HCT116 (cell line): ENCODE results near the gene AMPD1. TPM values are rescaled to one million over a fixed set of nuclear protein-coding genes. Genes with fewer than 3 reads are reported as not detected.
A peak's percentile ranks its signal among the peaks of the same experiment; 100 is the strongest.

ENCODE experiments used
- ATAC-seq: fragments of 200-7000 bp; cut with Tn5 transposase; 2 replicates; pipeline ENCODE4 v1.9.1; 2020; ENCODE audit warnings: mild to moderate bottlenecking, moderate library complexity
- BruUV-seq: library from RNA; stranded (reverse); fragments of 400-500 nt; replicated peaks from 2 replicates; lab custom pipeline; 2021; lab: Mats Ljungman, UMichigan
- CTCF ChIA-PET: fragments of 300-600 bp; sonication (Branson Sonifier 250); formaldehyde crosslinking; loops from one replicate; lab custom pipeline; 2021; ENCODE audit warnings: antibody characterized with exemption; lab: Charles Lee
- POLR2A ChIA-PET: fragments of 300-600, 350-600 bp; sonication (Branson Sonifier 250); formaldehyde crosslinking; loops from one replicate; lab custom pipeline; 2021; ENCODE audit warnings: antibody characterized with exemption; lab: Charles Lee
- RAD21 ChIA-PET, 2 experiments: fragments of 300-600 bp; sonication (Branson Sonifier 250); formaldehyde crosslinking; loops; one replicate each; lab custom pipeline; 2023; ENCODE audit warnings: low total read pairs in 2 of 2; ENCODE audit not compliant: uncharacterized antibody in 2 of 2, unreplicated experiment in 2 of 2, low non-redundant PET in 1 of 2; lab: Charles Lee
- DNase-seq: peaks from one replicate; pipeline ENCODE4 v3.0.0-alpha.2; 2010; ENCODE audit warnings: low read depth, low spot score
- H2AFZ ChIP-seq: fragments of 200-600 bp; shearing (Covaris generic), sonication (generic); 2 replicates; pipeline ENCODE4 v1.6.1; 2017; ENCODE audit warnings: low read depth, mixed run types, mixed read lengths, antibody characterized with exemption, low read length; ENCODE audit not compliant: poor library complexity, severe bottlenecking
- H3K27ac ChIP-seq: 2 replicates; pipeline ENCODE4 v1.5.1; 2012; ENCODE audit warnings: low read depth, low read length
- H3K27me3 ChIP-seq: fragments of 200-600 bp; sonication (generic); 2 replicates; pipeline ENCODE4 v1.6.1; 2016; ENCODE audit warnings: mixed run types, low read length, mixed read lengths; ENCODE audit not compliant: insufficient read depth
- H3K36me3 ChIP-seq, 2 experiments: fragments of 200-500 bp in 1 of 2; fragments of 200-600 bp in 1 of 2; sonication (Bioruptor generic) in 1 of 2; sonication (generic) in 1 of 2; 2 replicates each; pipeline versions ENCODE4 v1.5.1 to v1.6.1; 2014 to 2016; ENCODE audit warnings: low read length in 2 of 2, inconsistent platforms in 1 of 2, mixed read lengths in 1 of 2, mixed run types in 1 of 2; ENCODE audit not compliant: insufficient read depth in 2 of 2, control insufficient read depth in 1 of 2
- H3K4me1 ChIP-seq, 2 experiments: fragments of 200-600 bp in 1 of 2; sonication (generic) in 1 of 2; 2 replicates each; pipeline versions ENCODE4 v1.5.1 to v1.6.1; 2012 to 2017; ENCODE audit warnings: low read length in 2 of 2, inconsistent platforms in 1 of 2, mild to moderate bottlenecking in 1 of 2, mixed read lengths in 1 of 2, mixed run types in 1 of 2, moderate library complexity in 1 of 2; ENCODE audit not compliant: insufficient read depth in 2 of 2, control insufficient read depth in 1 of 2
- H3K4me2 ChIP-seq: fragments of 200-600 bp; sonication (generic); 2 replicates; pipeline ENCODE4 v1.6.1; 2017; ENCODE audit warnings: mixed run types, low read length, mixed read lengths
- H3K4me3 ChIP-seq, 2 experiments: fragments of 200-600 bp in 1 of 2; sonication (generic) in 1 of 2; replicated peaks in 1 of 2; 2 replicates each; pipeline ENCODE4 v1.5.1; 2011 to 2016; ENCODE audit warnings: low read length in 2 of 2, control low read depth in 1 of 2, low read depth in 1 of 2, mild to moderate bottlenecking in 1 of 2, mixed read lengths in 1 of 2, mixed run types in 1 of 2
- H3K79me2 ChIP-seq: fragments of 200-600 bp; sonication (generic); 2 replicates; pipeline ENCODE4 v1.6.1; 2017; ENCODE audit warnings: mild to moderate bottlenecking, mixed run types, low read length, moderate library complexity, mixed read lengths; ENCODE audit not compliant: insufficient read depth
- H3K9ac ChIP-seq: fragments of 200-600 bp; sonication (generic); 2 replicates; pipeline ENCODE4 v1.6.1; 2016; ENCODE audit warnings: low read length, mixed read lengths
- H3K9me2 ChIP-seq: fragments of 200-600 bp; sonication (generic), shearing (Covaris generic); 2 replicates; pipeline ENCODE4 v1.6.1; 2017; ENCODE audit warnings: mixed run types, mild to moderate bottlenecking, moderate library complexity; ENCODE audit not compliant: insufficient read depth
- H3K9me3 ChIP-seq, 2 experiments: fragments of 200-500 bp in 1 of 2; fragments of 200-600 bp in 1 of 2; sonication (Bioruptor generic) in 1 of 2; sonication (generic) in 1 of 2; 2 replicates each; pipeline ENCODE4 v1.6.1; 2014 to 2017; ENCODE audit warnings: low read length in 2 of 2, mixed read lengths in 2 of 2, inconsistent platforms in 1 of 2, low read depth in 1 of 2, mild to moderate bottlenecking in 1 of 2, mixed run types in 1 of 2, moderate library complexity in 1 of 2; ENCODE audit not compliant: control insufficient read depth in 1 of 2, insufficient read depth in 1 of 2
- H4K20me1 ChIP-seq: fragments of 200-600 bp; sonication (generic), shearing (Covaris generic); 2 replicates; pipeline ENCODE4 v1.6.1; 2017; ENCODE audit warnings: mixed run types, mild to moderate bottlenecking, moderate library complexity; ENCODE audit not compliant: insufficient read depth
- CEBPB ChIP-seq: IDR thresholded peaks from 2 replicates; pipeline ENCODE4 v1.6.1; 2012; ENCODE audit warnings: low read depth
- CTCF ChIP-seq, 3 experiments: fragments of 200-600 bp in 1 of 3; sonication (generic) in 1 of 3; IDR thresholded peaks in 2 of 3; conservative IDR thresholded peaks in 1 of 3; 2 replicates each; pipeline ENCODE4 v1.5.1; 2012 to 2017; ENCODE audit warnings: low read depth in 2 of 3, low read length in 2 of 3, antibody characterized with exemption in 1 of 3, borderline replicate concordance in 1 of 3, control low read depth in 1 of 3, mild to moderate bottlenecking in 1 of 3, mixed read lengths in 1 of 3, mixed run types in 1 of 3, moderate library complexity in 1 of 3; ENCODE audit not compliant: insufficient read depth in 1 of 3
- JUND ChIP-seq: IDR thresholded peaks from 2 replicates; pipeline ENCODE4 v1.6.1; 2012
- POLR2AphosphoS5 ChIP-seq: IDR thresholded peaks from 2 replicates; pipeline ENCODE4 v1.6.1; 2011; ENCODE audit warnings: mild to moderate bottlenecking, low read depth, low read length, moderate library complexity
- RAD21 ChIP-seq: IDR thresholded peaks from 2 replicates; pipeline ENCODE4 v1.6.1; 2012; ENCODE audit warnings: low read depth, mild to moderate bottlenecking
- SP1 ChIP-seq: IDR thresholded peaks from 2 replicates; pipeline ENCODE4 v1.6.1; 2012; ENCODE audit warnings: low read depth
- TCF7L2 ChIP-seq: IDR thresholded peaks from 2 replicates; pipeline ENCODE4 v1.7.0; 2011; ENCODE audit warnings: borderline replicate concordance, inconsistent platforms; ENCODE audit not compliant: insufficient read depth, insufficient read length; ENCODE audit errors: extremely low read depth
- intact Hi-C: fragments of 100-400 bp; cut with micrococcal nuclease; formaldehyde crosslinking; loops from 2 replicates; pipeline ENCODE4 v1.10.0; 2022
- total RNA-seq: library from RNA; stranded (reverse); gene quantifications from one replicate; pipeline ENCODE4 v1.2.1, GENCODE V29; 2021; ENCODE audit not compliant: unreplicated experiment

The AMPD1 gene
- total RNA-seq, 1 experiment from 2014 or later = not detected

GRCh38 chr1:114671939-114672275 is 23.4 kb downstream of the AMPD1 start:
- no peak for TF ChIP-seq SP1
- TF ChIP-seq CTCF (IDR thresholded peaks at IDR 0.05 in 2 of 3, conservative IDR thresholded peaks at IDR 0.05 in 1 of 3; ENCODE audit: borderline replicate concordance in 1 of 3, insufficient read depth in 1 of 3, low read depth in 2 of 3, low read length in 2 of 3) = no peak
- TF ChIP-seq, all 23 proteins: peak for 0
- H3K27me3 ChIP-seq = 0 out of 2 replicates have a peak, but pooled peaks cover under 1% of the 10 kb centered on the region
- no peak for ATAC-seq
- no peak overlapping the region for H3K4me3 ChIP-seq
- intact Hi-C loops = loop anchor here (1.0 to 10.0 kb wide), 4 partner anchors 44 to 283 kb away; partner anchors contain the start of genes BCAS2 and NRAS
- H3K9me2 ChIP-seq = no peaks in the 10 kb centered on the region
- H3K9me3 ChIP-seq = no peaks in the 10 kb centered on the region
- ChIA-PET POLR2A (no interaction called here), RAD21 (no interaction called here), CTCF (interaction anchor here (1.4 to 4.0 kb wide), 2 partner anchors 244 to 325 kb away, joined by 4 to 19 read pairs; no protein-coding TSS in a partner anchor)
- peak overlapping the region; percentile 99; the same call in 1 of the 2 replicates for H3K4me2 ChIP-seq
- peak overlapping the region; percentile 62 for H2AFZ ChIP-seq
- H4K20me1 ChIP-seq = no peaks in the 10 kb centered on the region
- no TSS peak for BruUV-seq
- DNase-seq = no peak
- H3K4me1 ChIP-seq = peaks cover 11 to 22% of the 10 kb centered on the region in 2 experiments; a peak in 3 of 4 replicates
- no peaks in the 10 kb centered on the region for H3K79me2 ChIP-seq
- H3K9ac ChIP-seq = no peak overlapping the region
- H3K27ac ChIP-seq = no peak overlapping the region
- no peaks in the 10 kb centered on the region for H3K36me3 ChIP-seq

- H3K36me3 ChIP-seq = no peaks in the 10 kb centered on the region
- peak overlapping the region; percentile 99 for H3K4me2 ChIP-seq
- H4K20me1 ChIP-seq = no peaks in the 10 kb centered on the region
- no peak for DNase-seq
- CTCF ChIA-PET = interaction anchor here (1.4 to 4.0 kb wide), 2 partner anchors 243 to 325 kb away, joined by 4 to 19 read pairs; no protein-coding TSS in a partner anchor
- no peak overlapping the region for H3K9ac ChIP-seq
- RAD21 ChIA-PET = no interaction called here
- intact Hi-C loops = loop anchor here (1.0 to 10.0 kb wide), 4 partner anchors 45 to 284 kb away; partner anchors contain the start of genes BCAS2 and NRAS
- peak overlapping the region; percentile 68 to 85; a peak in 3 of 4 replicates for H3K4me3 ChIP-seq
- no peak for ATAC-seq
- peak overlapping the region; percentile 62 for H2AFZ ChIP-seq
- TF ChIP-seq POLR2AphosphoS5 (no peak), CTCF (IDR thresholded peaks at IDR 0.05 in 2 of 3, conservative IDR thresholded peaks at IDR 0.05 in 1 of 3; ENCODE audit: borderline replicate concordance in 1 of 3, insufficient read depth in 1 of 3, low read depth in 2 of 3, low read length in 2 of 3) (peak; percentile 33 to 54 (median 45); a peak in 4 of 6 replicates), CEBPB (no peak), TCF7L2 (peak; percentile 53), JUND (no peak), RAD21 (peak; percentile 64)
- H3K9me3 ChIP-seq = no peaks in the 10 kb centered on the region
- POLR2A ChIA-PET = no interaction called here
- H3K4me1 ChIP-seq = peaks cover 11 to 22% of the 10 kb centered on the region in 2 experiments; a peak in 3 of 4 replicates
- no peaks in the 10 kb centered on the region for H3K79me2 ChIP-seq
- BruUV-seq = no TSS peak
- H3K27me3 ChIP-seq = no peaks in the 10 kb centered on the region
- no peaks in the 10 kb centered on the region for H3K9me2 ChIP-seq
- H3K27ac ChIP-seq = no peak overlapping the region
These were observed 24.1 kb downstream of the AMPD1 start for GRCh38 chr1:114671011-114671938.
